Mesenchymal stem cell (in vitro differentiated cells and primary cell): ENCODE measurements around the gene CTCFL.

Experiments
- DNase-seq: peaks from one replicate; pipeline ENCODE4 v3.0.0-alpha.2; 2013
- H2AFZ ChIP-seq: one replicate; pipeline ENCODE4 v1.6.1; 2013; ENCODE audit warnings: low read depth, mild to moderate bottlenecking, control low read depth, inconsistent platforms, low read length, moderate library complexity
- H2AK5ac ChIP-seq: 2 replicates; pipeline ENCODE4 v1.6.1; 2013; ENCODE audit warnings: low read length, moderate library complexity, mild to moderate bottlenecking, inconsistent platforms; ENCODE audit not compliant: severe bottlenecking
- H2BK120ac ChIP-seq: one replicate; pipeline ENCODE4 v1.6.1; 2013; ENCODE audit warnings: low read depth, mild to moderate bottlenecking, inconsistent platforms, low read length, moderate library complexity
- H2BK12ac ChIP-seq, 2 experiments: one replicate each; pipeline ENCODE4 v1.6.1; 2013; ENCODE audit warnings: inconsistent platforms in 2 of 2, low read length in 2 of 2, mild to moderate bottlenecking in 2 of 2, moderate library complexity in 2 of 2, control low read depth in 1 of 2
- H2BK15ac ChIP-seq: one replicate; pipeline ENCODE4 v1.6.1; 2013; ENCODE audit warnings: mild to moderate bottlenecking, low read depth, inconsistent platforms; ENCODE audit not compliant: poor library complexity, severe bottlenecking
- H2BK5ac ChIP-seq: 2 replicates; pipeline ENCODE4 v1.6.1; 2013; ENCODE audit warnings: low read depth, mild to moderate bottlenecking, low read length, control low read depth, inconsistent platforms; ENCODE audit not compliant: poor library complexity, severe bottlenecking
- H3K14ac ChIP-seq, 2 experiments: one replicate each; pipeline ENCODE4 v1.6.1; 2013; ENCODE audit warnings: inconsistent platforms in 2 of 2, low read length in 2 of 2, control low read depth in 1 of 2, mild to moderate bottlenecking in 1 of 2, moderate library complexity in 1 of 2
- H3K18ac ChIP-seq, 2 experiments: one replicate each; pipeline ENCODE4 v1.6.1; 2013; ENCODE audit warnings: inconsistent platforms in 2 of 2, low read length in 2 of 2, control low read depth in 1 of 2, low read depth in 1 of 2, mild to moderate bottlenecking in 1 of 2
- H3K23ac ChIP-seq, 2 experiments: one replicate each; pipeline ENCODE4 v1.6.1; 2013; ENCODE audit warnings: inconsistent platforms in 2 of 2, low read length in 2 of 2, mild to moderate bottlenecking in 2 of 2, moderate library complexity in 2 of 2, control low read depth in 1 of 2
- H3K27ac ChIP-seq: 2 replicates; pipeline ENCODE4 v1.5.1; 2013; ENCODE audit warnings: mild to moderate bottlenecking, moderate library complexity, low read length, control low read depth, inconsistent platforms; ENCODE audit not compliant: poor library complexity, severe bottlenecking
- H3K27me3 ChIP-seq, 2 experiments: 2 replicates each; pipeline versions ENCODE4 v1.6.1 to v1.7.0; 2013; ENCODE audit warnings: low read length in 2 of 2, mild to moderate bottlenecking in 2 of 2, moderate library complexity in 2 of 2, control low read depth in 1 of 2, inconsistent platforms in 1 of 2; ENCODE audit not compliant: control insufficient read depth in 1 of 2, insufficient read depth in 1 of 2
- H3K36me3 ChIP-seq, 2 experiments: 2 replicates each; pipeline versions ENCODE4 v1.6.1 to v1.7.0; 2013; ENCODE audit warnings: low read length in 2 of 2, control low read depth in 1 of 2, inconsistent platforms in 1 of 2, low read depth in 1 of 2, mild to moderate bottlenecking in 1 of 2; ENCODE audit not compliant: insufficient read depth in 2 of 2, control insufficient read depth in 1 of 2
- H3K4ac ChIP-seq, 2 experiments: one replicate each; pipeline ENCODE4 v1.6.1; 2013; ENCODE audit warnings: inconsistent platforms in 2 of 2, low read length in 2 of 2, mild to moderate bottlenecking in 2 of 2, moderate library complexity in 2 of 2, control low read depth in 1 of 2, low read depth in 1 of 2
- H3K4me1 ChIP-seq: 2 replicates; pipeline ENCODE4 v1.6.1; 2013; ENCODE audit warnings: low read depth, low read length, control low read depth; ENCODE audit not compliant: control insufficient read depth, insufficient read depth
- H3K4me2 ChIP-seq: 2 replicates; pipeline ENCODE4 v1.6.1; 2013; ENCODE audit warnings: low read length, mild to moderate bottlenecking, inconsistent platforms; ENCODE audit not compliant: poor library complexity, severe bottlenecking
- H3K4me3 ChIP-seq, 2 experiments: 2 replicates each; pipeline versions ENCODE4 v1.5.1 to v1.7.0; 2013; ENCODE audit warnings: low read length in 2 of 2, mild to moderate bottlenecking in 2 of 2, control low read depth in 1 of 2, low read depth in 1 of 2; ENCODE audit not compliant: insufficient read depth in 1 of 2
- H3K79me1 ChIP-seq: replicated peaks from 2 replicates; pipeline ENCODE4 v1.6.1; 2013; ENCODE audit warnings: mild to moderate bottlenecking, control low read depth, low read length, inconsistent platforms; ENCODE audit not compliant: poor library complexity, severe bottlenecking
- H3K9ac ChIP-seq: 2 replicates; pipeline ENCODE4 v1.7.0; 2013; ENCODE audit warnings: mild to moderate bottlenecking, low read length, moderate library complexity
- H3K9me3 ChIP-seq: 2 replicates; pipeline ENCODE4 v1.7.0; 2013; ENCODE audit warnings: mild to moderate bottlenecking, low read length; ENCODE audit not compliant: control insufficient read depth
- H4K8ac ChIP-seq: one replicate; pipeline ENCODE4 v1.6.1; 2013; ENCODE audit warnings: inconsistent platforms, mild to moderate bottlenecking, low read length, moderate library complexity
- H4K91ac ChIP-seq: one replicate; pipeline ENCODE4 v1.6.1; 2013; ENCODE audit warnings: mild to moderate bottlenecking, low read length, inconsistent platforms
- WGBS: methylation state at CpG from one replicate; pipeline ENCODE4 v1.1.7; 2013; ENCODE audit warnings: mixed read lengths; 5-methylcytosine and 5-hydroxymethylcytosine counted together

CTCFL gene

DNA sequence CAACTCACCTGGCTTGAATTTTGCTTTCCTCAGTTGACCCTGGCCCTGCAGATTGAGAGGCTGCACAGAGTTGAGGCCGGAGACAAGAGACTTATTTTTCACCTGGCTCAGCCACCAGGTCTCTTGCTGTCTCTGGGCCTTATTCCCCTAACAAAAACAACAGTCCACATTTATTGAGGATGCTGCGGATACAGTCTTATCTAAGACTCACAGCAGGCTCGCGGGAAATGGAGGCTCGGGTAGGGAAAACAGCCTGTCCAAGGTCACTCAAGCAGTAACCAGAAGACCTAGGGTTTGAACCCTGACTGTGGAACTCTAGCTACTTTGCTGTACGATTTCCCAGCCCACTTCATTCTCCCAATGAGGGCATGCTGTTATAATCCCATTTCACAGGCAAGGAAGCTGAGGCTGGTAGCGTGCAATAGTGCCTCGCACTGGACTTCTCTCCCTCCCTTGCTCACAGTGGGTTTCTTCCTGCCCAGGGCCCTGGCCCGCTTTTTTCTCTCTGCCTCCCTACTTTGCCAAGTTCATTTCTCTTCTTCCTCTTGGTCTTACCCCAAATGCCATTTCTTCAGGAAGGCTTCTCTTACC is 76.1 kb downstream of the CTCFL start:
- no peak overlapping the region for H3K9ac ChIP-seq
- no peak overlapping the region for H2AK5ac ChIP-seq
- no peaks in the 10 kb centered on the region for H3K79me1 ChIP-seq
- no peak for DNase-seq
- H3K9me3 ChIP-seq, result peaks cover 7% of the 10 kb centered on the region
- WGBS, result 81% methylated on average over 9 of the region's 9 CpGs
- H3K23ac ChIP-seq, result no peak overlapping the region
- H2AFZ ChIP-seq, result no peak overlapping the region
- H2BK5ac ChIP-seq, result no peak overlapping the region
- H2BK15ac ChIP-seq, result no peak overlapping the region
- H4K91ac ChIP-seq, result no peak overlapping the region
- H3K4ac ChIP-seq, result no peak overlapping the region
- H4K8ac ChIP-seq, result no peak overlapping the region
- H3K4me1 ChIP-seq, result peaks cover 2% of the 10 kb centered on the region
- H3K4me2 ChIP-seq, result no peak overlapping the region
- no peaks in the 10 kb centered on the region for H3K36me3 ChIP-seq
- H3K27me3 ChIP-seq, result peaks cover 52 to 69% of the 10 kb centered on the region in 2 experiments
- no peak overlapping the region for H3K27ac ChIP-seq
- H2BK120ac ChIP-seq, result no peak overlapping the region
- no peak overlapping the region for H2BK12ac ChIP-seq
- H3K18ac ChIP-seq, result no peak overlapping the region
- no peak overlapping the region for H3K14ac ChIP-seq
- H3K4me3 ChIP-seq, result no peak overlapping the region
